HG02763 (cell line): ENCODE data around the gene SLC24A3.

Source experiments
- ATAC-seq: cut with Tn5 transposase; IDR thresholded peaks from one replicate; pipeline ENCODE4 v1.9.1; 2021; ENCODE audit warnings: mild to moderate bottlenecking, moderate library complexity; ENCODE audit not compliant: unreplicated experiment

SLC24A3 gene

DNA sequence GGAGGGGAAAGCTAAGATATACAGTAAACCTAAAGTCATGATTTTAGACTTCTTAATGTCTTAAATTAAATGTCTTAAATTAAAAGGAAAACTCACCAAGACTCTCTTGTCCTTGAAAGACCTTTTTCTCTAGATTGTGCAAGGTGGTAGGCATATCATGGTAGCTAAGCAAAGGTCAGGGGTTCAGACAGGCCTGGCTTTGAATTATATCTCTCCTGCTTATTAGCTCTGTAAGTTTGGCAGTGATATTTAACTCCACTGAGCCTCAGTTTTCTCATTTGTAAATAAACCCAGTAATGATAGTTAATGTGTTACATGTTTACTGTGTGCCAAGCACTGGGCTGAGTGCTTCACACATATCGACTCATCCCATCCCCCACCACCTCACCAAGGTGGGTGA lies 203.3 kb downstream of the SLC24A3 start:
- ATAC-seq = no peak

DNA sequence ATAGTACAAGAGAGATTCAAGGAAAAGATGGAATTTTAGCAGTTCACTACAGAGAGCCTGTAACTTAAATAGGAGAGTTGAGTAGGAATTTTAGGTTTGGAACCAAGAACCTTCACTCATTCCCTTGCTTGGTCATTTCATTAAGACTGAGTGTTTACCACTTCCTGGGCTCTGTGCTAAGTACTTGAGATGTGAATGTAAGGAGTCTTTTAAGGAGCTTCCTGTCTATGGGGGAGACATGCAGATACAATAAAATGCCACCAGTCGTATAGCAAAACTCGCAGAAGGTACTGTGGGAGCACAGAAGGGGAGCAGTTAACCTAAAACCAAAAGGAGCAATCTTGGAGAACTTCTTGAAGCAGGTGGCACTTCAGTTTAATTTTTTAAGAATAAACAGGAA lies 204.2 kb downstream of the SLC24A3 start:
- ATAC-seq = no peak

DNA sequence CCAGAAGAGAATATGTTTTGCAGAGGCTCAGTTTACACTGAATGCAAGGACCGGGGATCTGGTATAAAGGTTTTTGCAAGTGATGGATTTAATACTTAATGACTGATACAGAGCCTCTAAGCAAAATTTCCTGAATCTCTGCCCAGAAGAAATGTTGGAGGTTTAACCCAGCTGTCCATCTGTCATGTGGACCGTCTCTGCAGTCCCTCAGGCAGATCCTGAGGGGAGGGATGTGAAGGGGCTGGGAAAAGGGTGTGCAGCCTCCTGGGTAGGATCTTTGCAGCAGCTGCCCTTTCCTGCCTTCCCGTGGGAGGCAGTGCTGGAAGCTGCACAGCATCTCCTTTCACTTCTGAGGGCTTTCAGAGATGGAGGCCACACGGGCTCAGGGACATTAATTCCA lies 207.0 kb downstream of the SLC24A3 start:
- no peak for ATAC-seq

DNA sequence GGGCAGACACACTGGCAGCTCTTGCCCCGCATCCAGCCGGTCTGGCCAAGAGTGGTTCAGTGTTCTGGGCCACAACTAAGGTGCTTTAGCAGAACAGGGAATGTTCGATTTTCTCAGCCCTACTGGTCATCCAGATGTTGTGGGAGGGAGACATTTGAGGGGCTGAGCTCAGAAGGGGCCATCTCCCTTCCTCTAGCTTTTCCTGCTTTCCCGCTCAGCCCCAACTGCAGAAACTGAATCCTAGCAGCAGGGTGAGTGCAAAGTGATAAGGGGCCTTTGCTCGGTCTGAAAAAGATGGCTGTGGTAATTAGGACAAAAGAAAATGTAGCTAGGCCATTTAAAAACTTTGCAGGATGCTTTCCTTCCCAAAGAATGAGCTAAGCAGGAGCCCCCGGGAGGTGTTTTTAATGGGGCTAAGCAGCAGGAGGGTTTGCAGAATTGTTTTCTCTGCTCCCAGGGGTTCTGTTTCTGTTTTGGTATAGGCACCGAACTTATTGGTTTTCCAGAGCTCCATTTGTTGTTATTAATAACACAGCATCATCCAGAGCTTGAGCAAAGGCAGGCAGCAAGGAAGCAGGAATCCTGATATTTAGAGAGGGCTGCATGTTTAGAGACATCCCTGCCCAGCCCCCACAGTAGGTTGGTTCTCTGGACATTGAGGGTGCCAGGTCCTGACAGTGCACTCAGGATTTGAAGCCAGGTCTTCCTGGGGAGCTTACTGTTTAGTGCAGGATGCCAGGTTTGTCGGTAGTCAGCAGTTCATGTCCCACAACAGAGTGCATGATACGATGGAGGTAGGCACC lies 210.9 kb downstream of the SLC24A3 start:
- ATAC-seq = no peak

DNA sequence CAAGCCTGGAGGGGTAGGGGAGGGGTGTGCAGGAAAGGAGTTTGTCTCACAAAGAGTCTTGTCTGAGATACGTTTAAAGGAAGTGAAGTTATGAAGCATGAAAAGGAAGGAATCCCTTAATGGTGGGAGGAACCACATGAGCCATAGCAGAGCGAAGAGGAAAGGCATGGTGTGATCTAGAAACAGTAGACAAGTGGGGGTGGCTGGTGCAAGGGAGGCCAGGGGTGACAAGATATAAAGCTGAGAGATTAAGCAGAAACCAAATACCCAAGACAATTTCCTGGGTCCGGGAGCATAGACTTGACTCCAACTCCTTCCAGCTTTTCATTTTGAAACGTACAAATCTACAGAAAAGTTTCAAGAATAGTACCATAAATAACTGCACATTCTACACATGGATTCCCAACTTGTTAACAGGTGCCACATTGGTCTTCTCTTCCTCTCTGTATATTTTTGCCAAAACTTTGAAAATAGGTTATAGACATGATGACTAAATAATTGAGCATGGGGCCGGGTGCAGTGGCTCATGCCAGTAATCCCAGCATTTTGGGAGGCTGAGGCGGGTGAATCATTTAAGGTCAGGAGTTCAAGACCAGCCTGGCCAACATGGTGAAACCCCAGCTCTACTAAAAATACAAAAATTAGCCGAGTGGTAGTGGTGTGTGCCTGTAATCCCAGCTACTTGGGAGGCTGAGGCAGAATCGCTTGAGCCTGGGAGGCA lies 211.6 kb downstream of the SLC24A3 start:
- no peak for ATAC-seq

DNA sequence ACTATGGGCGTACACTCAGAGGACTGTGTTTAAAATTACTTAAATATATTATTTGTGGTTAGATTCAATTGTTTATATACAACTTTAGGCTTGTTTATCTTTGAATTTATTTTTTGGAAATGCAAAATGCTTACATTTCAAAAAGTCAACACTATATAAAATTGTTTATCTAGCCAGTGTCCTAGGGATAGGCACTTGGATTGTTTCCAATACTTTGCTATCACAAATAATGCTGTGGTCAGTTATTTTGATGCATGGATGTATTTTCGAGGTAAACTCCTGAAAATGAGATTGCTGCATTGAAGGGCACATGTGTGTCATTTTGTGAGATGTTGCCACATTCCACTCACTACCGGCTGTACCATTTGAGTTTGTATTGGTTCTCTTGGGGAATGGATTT lies 213.9 kb downstream of the SLC24A3 start:
- no peak for ATAC-seq

DNA sequence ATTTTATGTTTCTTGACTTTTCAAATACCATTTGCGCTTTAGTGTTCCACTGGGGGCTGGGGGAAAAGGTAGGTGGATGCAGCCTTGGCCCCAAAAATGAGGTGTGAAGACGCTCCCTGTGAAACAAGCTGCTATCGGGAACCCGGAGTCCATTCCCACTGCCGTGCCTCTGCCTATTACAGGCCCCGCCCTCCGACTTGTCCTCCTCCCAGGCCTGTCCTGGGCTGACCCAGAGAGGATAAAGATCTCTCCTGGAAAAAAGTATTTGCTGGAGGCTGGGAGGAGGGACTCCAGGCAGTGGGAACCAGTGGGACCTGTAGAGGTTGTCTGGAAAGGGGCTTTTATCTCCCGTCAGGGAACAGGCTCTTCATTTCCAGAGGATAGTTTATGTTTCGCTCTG lies 215.0 kb downstream of the SLC24A3 start:
- ATAC-seq = no peak

DNA sequence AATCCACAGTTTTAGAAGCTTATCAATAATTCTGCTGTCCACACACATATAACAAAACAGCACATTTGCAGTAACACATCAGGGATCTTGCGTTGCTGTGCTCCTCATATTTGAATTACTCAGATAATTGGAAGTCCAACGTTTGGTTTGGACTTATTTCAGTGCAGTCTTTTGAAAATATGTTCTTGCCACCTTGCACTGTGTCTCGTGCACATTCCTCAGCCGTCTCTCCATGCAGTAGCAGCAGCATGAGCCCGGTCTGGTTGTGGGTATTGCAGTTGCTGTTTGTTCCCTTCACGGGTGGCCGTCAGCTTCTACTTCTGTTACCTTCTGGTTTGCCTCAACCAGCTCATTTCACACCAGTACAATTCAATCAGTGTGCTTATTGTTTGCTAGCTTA lies 215.5 kb downstream of the SLC24A3 start:
- no peak for ATAC-seq

DNA sequence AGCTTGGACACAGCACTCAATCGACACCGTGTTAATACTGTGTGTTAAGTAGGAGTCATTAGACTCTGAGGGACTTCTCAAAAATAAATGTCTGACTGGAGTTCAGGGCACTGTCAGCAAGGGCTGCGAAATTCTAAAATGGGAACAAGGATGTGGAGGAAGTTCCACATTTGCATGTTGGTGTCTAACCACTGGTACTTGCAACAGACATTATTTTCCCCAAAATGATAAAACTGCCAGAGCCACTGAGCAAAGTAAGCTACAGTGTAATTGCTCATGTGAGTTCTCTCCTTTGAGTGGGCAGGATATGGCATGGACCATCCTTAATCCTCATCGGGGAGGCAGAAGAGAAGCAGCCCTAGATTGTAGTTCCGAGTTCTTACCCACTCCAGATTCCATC lies 215.9 kb downstream of the SLC24A3 start:
- no peak for ATAC-seq

DNA sequence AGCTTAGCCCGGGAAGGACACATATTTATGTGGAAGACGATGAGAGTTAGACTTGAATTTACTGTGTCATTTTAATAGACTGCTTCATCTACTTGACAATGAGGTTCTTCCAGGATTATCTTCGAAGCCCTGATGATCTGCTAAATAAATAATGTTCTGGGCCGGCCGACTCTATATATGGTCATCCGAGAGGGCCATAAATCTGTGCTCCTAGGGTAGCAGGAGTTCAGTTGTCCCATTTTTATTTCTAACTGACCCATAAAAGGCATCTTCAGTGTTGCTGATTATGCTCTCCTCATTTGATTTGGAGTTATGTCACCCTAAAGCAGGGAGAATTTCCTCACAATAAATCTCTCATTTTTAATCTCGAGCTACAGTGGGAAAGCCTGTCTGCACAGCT lies 217.1 kb downstream of the SLC24A3 start:
- no peak for ATAC-seq

DNA sequence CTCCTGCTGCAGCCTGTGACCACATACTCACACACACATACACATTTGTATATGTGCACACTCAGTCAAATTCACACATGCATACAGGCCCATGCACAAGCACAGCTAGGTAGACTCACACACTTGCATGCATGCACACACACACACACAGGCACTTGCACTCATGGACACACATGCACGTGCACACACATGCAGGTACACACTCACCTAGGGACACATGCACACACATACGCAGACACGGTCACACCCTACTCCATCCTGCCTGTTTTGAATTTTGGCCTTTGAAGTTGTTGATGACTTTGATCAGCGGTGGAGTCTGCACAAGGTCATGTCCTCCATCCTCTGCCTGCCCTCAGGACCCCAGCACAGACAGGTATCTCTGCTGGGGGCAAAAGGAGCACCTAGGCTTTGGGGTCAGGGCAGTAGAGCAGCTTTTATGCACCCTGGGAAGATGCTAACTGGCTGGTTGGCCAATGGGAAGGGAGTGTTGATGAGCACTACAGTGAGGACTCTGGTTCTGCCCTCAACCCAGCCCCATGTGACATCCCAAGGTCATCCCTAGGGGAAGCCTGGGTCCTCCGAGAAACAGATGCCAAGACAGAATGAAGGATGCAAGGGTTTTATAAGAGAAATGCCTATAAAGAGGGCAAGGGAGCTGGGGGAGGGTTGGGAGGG lies 218.3 kb downstream of the SLC24A3 start:
- no peak for ATAC-seq

DNA sequence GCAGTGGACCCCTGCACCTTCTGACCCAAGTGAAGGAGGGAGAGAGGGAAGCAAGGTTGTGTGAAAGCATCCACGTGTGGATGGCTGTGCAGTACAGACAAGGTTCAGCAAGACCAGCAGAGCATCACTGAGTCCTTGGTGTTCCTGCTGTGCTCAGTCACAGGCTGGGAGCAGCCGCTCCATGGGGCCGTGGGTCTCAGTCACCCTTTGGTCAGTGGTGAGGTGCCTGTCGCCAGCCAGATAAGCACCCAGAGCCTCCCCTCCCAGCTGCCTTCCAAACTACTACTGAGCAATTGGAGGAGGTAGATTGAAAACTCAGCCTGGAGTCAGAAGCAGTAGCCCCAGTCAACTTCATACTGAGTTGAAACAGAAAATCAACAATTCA lies 218.9 kb downstream of the SLC24A3 start:
- ATAC-seq = no peak

DNA sequence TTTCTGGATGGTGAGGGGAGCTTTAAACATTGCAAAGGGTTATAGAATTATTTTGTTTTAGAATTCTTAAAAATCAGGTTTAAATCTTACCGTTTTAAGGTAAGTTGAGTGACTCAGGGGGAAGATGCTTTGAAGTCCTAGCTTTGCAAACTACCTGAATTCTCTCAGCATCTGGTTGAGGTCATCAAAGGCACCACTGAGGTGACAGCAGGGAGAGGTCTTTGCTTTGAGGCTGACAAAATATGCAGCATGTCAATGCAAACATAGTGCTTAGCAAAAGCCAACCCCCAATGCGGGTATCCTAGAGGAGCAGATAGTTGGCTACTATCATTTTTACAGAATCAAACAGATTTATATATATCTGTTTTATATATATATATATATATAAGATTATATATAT lies 219.5 kb downstream of the SLC24A3 start:
- ATAC-seq = no peak

DNA sequence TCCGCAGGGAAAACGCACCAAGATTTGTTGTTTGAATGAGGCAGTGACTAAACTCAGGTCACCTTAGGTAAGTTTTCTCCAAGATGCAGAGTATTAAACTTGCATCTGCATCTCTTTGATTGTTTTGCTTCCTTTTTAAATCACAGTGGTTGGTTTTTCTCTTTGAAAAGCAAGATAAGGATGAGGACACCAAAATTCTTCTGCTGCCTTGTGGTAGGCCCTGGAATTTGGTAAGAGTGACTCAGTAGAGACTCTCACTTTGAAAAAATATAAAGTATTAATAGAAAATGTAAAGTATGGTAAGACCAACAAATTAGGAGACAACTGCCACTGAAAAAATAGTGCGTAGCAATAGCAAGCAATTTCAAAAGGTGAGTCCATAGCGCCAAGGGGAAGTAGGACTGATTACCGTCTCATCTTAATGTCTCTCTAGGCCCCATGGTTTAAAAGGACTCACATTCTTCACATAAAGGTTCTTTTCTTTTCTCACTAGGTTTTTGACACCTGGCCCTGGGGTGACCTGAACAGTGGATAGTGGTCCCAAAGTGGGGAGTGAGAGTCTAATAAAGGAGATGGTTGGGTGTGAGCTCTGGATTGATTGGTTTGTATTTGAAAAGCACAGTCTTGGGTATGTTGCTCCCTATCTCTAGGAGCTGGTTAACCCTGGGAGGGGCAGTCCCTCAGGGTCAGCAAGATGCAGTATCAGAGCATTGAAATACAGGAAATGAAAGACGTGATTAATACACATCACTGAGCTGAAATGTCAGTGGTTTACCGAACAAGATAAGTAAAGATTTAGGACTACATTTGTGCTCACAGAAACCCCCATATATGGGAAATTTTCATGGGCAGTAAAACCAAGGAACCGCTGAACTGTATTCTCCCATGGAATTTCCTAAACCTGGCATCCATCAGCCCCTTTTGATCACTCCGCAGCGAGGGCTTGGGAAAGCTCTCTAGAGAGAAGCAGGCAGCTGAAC lies 221.2 kb downstream of the SLC24A3 start:
- ATAC-seq = no peak

DNA sequence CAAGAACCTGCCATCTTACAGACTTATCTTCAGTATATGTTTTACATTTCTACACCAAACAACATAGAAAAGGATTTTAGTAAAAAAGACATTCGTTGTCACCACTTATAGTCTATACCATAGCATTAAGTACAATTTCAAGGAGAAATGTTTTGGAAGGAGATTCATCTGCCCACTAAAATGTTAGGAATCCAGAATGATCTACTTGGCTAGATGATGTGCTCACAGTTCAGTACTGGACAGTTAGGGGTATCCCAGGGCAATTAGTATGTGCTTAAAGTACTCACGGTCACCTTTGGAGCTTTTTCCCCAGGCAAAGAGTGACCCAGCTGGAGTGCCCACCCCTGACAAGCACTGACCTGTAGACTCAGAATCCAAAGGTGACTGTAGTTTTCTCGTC lies 222.9 kb downstream of the SLC24A3 start:
- no peak for ATAC-seq

DNA sequence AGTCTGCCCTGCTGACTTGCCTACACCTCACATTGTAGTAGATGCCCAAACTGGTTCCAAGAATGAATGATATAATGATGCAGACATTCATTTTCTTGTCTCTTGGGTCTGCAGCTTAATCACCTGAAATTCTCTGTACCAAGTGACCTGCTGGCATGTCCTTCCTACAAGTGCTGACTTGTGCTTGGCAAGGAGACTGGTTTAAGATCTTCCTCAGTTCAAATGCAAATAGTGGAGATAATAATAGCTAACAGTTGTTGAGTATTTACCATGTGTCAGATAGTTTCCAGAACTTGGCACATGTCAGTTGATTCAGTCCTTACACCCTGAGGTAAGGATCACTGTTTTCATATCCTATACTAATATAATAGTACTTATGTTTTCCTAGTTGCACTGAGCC lies 223.4 kb downstream of the SLC24A3 start:
- ATAC-seq = no peak

DNA sequence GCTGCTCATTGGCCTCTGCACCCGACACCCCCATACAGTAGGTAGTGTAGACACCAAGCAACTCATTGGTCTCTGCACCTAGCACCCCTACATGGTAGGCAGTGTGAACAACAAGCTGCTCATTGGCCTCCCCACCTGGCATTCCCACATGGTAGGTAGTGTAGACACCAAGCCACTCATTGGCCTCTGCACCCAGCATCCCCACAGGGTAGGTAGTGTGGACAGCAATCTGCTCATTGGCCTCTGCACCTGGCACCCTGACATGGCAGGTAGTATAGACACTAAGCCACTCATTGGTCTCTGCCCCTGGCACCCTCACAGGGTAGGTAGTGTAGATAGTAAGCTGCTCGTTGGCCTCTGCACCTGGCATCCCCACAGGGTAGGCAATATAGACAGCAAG lies 226.0 kb downstream of the SLC24A3 start:
- ATAC-seq = no peak

DNA sequence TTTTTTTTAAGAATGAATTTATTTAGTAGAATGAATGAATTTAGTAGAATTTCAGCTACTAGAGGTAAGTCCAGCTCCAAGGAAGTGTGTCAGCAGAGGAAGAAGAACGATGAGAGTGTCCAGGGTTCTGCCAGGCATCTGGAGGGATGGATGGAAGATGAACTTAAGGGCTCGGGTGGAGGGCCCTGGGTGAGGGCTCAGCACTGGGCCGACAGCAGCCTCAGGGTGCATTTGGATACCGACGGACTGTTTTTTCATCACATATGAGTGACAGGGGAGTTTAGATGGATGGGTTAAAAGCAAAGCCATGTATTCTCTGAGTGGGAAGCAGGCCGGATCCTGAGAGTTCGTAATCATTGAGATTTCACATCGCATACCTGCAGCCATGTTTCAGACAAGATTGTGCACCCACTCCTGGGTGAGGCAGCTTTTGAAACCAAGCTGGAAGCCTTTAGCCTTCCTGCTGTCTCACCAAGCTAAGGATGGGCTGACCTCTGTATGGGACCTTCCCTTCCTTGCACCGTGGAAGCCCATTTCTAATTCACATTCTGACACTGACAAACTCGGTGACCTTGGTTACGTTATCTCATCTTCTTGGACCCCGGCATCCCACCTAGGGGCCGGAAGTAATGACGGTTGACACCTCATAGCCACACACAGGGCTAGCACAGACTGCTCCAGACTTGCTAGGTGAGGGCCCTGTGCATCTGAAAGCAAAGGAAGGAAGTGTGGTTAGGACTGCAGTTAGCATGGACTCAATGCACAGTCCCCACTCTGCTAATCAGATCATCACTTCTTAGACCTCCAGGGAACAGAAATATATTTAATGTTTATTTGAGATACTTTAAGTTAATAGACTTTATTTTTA lies 228.5 kb downstream of the SLC24A3 start:
- no peak for ATAC-seq

DNA sequence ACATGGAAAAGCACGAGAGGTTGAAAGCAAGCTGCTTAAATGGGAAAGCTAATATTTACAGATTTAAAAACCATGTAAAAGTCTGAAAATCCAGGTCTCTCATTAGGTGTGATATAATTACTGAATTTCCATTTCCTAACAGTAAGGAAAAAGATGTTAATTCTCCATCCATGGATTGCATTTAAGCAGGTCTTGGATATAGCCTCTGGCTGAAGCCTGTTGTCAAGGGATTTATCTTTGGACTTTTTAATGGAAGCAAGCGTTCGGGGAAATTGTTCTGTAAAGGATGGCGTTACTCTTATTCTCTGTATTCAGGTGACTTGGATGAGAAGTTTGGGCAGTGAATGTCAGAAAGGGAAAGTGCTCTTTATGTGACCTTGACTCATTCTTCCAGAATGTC lies 233.8 kb downstream of the SLC24A3 start:
- ATAC-seq = no peak

DNA sequence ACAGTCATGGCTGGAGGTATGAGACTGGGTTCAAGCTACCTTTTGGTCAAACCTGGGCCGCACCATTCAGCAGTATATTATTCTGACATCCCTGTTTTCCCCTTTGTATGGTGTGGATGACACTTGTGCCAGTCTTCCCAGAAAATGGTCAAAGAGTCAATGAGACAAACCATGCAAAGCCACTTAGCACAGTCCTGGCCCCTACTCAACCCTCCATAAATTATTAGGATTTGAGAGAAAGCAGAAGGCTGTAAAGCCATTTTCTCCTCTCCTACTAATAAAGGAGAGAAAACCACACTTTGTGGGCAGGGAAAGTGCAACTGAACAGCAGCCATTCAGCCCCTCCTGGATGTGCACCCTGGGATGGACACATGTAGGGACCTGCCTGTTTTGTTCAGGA lies 236.2 kb downstream of the SLC24A3 start:
- no peak for ATAC-seq
